Measurements from ENCODE around the gene CDON. TPM values are rescaled to one million over a fixed set of nuclear protein-coding genes. Genes with fewer than 3 reads are reported as not detected.
A peak's percentile ranks its signal among the peaks of the same experiment; 100 is the strongest.
"Not testable (repeated sequence)": the region's sequence is repeated elsewhere in the genome, so short reads cannot be mapped to it uniquely, and the experiment has no call there.

The CDON gene
- total RNA-seq, 1 donor from 2014 or later = 39.8 TPM

DNA sequence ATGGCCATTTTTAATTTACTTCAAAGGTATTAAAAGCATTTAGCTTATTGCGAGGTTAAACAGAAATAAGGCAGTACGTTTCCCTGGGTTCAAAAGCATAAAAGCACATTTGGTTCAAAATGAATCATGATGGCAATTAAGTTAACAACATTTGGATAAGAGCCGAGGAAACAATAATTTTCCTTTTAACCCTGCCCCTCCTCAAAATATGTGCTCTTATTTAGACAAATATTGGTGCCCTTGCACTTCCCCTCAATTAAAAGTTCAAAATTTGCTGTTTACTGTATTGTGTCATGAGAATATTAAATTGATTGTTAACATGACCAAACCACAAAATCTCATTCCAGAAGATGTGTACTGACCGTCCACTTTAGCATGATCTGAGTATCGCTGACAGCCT lies 68.2 kb downstream of the CDON start:
- DNase-seq = no peak

DNA sequence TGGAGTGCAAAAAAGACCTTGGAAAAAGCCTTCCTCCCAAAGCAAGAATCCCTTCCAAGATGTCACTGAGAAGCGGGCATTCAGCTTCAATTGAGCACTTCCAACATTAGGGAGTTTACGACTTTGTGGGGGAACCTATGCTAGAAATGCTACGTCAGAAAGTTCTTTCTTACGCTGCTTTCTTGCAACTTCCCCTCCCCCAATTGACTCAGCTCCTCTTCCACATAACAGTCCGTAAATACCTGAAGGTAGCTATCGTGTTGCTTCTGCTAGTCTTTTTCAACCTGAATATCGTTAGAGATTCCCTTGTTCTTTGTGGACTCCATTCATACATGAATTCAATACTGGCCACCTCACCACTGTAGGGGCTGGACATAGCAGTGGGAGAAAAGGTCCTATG lies 69.8 kb downstream of the CDON start:
- DNase-seq = no peak

DNA sequence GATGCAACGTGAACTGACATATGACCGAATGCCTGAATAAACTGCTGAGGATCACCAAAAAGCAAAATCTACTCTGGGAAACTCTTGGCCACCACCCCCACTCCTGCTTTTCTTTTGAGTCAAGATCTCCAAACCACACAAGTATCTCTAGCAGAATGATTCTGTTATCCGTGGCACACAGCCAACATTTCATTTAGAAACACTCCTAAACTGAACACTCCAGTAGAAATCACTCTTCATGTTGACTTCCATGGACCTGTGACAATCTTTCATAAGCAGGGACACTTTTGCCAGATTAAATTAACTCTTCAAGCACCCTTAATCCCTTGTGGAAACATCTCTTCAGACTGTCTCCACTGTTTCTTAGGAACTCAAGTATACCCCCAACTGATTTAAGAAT lies 72.4 kb downstream of the CDON start:
- no peak for DNase-seq

DNA sequence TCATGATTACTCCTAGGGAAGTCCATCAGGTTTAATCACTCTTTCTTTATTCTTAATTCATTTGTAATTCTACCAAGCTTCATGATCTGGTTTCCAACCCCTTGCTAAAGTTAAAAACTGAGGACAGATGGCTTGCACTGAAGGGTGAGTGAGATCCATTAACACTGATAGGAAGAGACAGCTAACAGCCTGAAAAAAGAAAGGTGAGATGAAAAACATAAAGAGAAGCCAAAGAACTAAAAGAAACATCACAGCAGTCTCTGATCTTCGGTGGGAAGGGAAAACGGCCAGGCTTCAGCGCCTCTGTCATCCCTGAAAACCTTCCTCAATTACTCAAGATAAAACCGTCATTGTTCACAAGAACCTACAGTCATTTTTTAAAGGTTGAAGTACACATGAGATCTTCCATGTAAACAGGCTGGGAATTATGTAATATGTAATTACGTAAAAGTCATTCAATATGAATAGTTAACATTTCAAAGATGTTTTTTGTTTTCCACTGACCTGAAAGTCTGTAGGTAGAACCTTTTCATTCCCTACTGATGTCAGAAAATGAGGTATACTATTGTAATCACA lies 75.5 kb downstream of the CDON start:
- no peak for DNase-seq

DNA sequence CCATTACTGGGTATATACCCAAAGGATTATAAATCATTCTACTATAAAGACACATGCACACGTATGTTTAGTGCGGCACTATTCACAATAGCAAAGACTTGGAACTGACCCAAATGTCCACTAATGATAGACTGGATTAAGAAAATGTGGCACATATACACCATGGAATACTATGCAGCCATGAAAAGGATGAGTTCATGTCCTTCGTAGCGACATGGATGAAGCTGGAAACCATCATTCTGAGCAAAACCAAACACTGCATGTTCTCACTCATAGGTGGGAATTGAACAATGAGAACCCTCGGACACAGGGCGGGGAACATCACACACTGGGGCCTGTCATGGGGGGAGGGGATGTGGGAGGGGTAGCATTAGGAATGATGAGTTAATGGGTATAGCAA lies 76.7 kb downstream of the CDON start:
- not testable (repeated sequence) for DNase-seq

DNA sequence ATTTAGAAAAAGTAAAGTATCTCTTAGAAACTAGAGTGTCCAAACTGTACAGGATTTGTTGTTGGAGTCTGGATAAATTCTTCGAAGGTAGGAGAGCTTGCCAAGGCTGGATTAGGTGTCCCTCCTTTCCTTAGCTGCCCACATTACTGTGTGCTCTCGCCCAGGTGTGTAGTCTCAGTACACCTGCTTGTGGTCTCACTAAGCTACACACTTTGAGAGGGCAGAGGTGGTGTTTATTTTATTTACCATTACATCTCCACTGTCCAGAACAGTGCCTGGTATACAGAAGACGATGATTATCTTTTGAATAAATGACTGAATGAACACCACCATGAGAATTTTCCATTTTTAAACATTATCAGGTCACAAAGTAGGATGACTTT lies 80.3 kb downstream of the CDON start:
- no peak for DNase-seq

DNA sequence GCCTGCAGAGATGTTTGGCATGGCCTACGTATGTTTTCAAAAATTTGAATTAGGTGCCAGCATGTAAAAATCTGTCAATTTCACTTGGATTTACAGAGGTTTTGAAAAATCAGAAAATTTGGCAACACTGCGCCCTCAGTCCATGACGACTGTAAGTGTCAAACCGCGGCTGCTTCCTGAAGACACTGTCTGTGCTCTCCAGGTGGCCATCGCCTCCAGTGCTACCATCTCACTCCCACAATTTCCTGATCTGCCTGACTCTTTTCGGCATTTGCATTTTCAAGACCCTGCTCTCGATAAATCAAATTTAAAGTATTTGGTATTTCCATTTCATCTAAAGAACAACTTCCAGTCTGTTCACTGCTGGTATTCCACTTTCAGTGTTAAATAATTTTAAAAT lies 82.2 kb downstream of the CDON start:
- no peak for DNase-seq

DNA sequence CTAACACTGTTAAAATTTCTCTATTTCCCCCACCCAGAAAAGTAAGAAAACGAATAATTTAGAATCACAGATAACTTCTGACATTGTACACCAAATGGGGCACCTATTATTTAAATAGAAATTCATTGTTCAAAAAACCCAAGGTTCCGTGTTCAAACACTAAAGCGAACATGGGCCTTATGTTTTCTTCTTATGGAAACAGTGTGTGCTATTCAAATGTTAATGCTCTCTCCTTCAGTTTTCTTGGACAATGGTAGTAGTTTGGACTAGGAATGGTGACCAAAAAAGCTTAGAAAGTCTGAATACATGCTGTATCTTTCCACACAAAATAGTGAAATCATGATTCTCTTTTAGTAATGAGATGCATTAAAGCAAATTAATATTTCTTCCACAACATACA lies 83.2 kb downstream of the CDON start:
- no peak for DNase-seq

DNA sequence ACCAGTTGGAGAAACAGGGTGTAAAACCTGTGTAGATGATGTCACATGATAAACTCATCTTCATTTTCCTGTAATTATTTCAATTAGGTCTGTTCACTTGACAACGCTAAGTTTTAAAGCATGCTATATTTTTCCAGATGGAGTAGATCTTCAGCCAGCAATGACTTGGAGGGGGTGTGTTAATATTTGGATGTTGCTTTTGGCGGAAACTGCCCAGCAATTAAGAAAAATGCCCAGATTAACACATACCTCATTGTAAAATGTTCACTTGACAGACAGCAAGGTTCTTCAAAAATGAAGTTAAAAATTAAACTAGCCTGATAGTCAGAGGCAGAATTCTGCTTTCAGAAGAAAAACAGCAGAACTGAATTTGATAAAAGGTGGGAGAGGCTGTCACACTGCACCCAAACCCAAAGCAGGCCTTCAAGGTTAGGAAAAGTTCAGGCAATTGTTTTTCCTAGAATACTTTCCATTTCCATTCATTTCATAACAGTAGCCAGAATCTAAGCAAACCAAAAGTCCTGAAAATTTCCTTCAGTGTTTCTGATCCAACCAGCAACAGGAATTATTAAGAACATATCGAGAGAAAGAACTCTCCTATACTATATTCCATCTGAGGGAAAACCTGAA lies 83.8 kb downstream of the CDON start:
- no peak for DNase-seq

DNA sequence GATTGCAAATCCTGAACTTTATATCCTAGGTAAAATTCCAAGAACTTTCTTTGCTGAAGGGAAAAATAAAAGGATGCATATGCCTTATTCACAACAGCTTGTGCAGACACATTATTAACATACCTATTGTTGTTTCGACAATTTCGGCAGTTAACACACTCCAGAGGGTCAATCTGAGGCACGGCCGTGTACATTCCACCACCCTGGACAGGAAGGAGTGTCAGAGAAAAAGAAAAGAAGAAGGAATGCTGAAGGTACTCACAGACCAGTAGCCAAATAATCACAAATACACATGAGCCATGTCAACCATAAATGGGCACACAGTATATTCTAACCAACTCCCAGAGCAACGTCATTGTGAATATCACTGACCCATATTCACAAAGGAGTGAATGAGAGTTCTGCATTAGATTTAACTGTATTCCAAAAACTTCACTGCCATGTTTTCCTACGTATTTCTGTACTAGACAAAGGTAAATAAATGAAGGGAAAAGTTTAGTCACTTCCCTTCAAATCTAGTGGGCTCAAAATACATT lies 84.4 kb downstream of the CDON start:
- DNase-seq = no peak

DNA sequence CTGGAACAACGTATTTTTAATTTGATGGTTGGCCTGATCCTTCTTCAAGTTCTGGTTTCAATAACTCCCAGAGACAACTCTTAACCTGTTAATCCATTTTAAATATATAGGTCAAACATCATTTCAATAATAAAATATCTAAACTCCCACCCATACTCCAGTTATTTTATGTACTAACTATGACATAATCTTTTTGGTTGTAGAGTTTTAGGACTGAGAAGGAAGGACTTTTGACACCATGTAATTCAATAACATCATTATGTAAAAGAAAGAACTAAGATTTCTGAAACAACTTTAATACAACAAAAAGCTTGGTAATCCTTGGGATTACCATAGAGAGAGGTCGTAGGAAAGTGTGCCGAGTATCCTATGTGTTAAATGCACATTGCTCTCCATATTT lies 85.3 kb downstream of the CDON start:
- DNase-seq = no peak

DNA sequence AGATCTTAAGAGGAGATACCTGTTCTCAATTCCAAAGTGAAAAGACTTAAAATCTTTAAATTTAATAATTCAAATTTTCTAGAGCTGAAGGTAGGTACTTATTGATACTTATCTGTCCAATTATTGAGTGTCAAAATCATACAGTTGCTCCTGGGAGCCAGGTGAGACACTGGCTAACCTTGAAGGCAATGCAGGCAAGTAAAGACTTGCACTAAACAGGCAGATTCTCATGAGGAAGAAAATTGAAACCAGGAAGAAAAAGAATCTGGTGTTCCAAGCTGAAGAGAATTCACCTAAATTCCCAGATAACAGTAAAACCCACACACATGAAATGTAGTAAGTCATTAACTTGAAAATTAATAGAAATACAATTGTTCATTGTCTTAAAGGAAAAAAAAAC lies 86.5 kb downstream of the CDON start:
- DNase-seq = no peak

DNA sequence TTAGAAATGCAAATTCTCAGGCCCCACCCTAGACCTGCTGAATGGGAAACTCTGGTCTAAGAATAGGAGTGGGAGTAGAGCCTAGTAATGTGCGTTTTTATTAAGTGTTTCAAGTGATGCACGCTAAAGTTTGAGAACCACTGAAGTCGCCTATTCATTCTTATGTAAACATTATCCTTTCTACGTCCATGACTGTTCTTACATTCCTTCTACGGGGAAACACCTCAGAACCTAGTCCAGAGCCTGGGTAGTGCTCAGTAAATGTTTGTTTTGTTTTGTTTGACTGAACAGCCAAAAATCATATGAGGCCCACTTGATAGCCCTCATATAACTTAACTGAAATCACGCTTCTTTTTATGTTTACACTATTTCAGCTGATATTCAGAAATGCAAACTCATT lies 87.0 kb downstream of the CDON start:
- no peak for DNase-seq

DNA sequence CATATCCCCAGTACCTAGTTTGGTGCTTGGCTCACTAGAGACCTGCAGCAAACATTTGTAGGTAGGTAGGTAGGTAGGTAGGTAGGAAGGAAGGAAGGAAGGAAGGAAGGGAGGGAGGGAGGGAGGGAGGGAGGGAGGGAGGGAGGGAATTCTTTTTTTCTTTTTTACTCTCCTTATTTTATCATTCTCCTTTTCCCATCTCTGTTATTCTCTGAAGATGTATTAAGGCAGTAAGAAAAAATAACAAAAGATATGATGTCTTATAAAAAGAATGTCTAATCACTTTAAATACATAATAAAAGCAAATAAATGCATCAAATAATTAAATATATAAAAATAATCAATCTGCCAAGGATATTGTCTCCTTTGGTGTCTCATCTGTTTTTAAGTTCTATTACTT lies 88.4 kb downstream of the CDON start:
- no peak for DNase-seq

DNA sequence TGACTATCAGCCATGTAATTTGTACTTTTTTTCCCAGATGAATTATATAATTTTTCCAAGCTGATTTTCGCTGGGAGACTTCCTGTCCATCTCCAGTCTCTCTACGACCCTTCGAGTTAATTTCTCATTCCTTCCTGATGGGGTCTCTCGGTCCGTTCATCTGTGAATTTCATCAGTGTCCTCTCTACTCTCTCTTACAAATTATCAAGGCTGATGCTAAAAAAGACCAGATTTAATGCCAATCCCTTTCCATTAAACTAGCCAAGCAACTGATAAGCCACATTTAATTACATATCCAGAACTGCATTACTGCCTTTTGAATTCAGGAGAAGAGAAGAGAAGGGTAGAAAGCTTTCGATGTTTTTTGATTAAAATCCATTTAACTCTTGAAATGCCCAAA lies 91.0 kb downstream of the CDON start:
- DNase-seq = no peak

DNA sequence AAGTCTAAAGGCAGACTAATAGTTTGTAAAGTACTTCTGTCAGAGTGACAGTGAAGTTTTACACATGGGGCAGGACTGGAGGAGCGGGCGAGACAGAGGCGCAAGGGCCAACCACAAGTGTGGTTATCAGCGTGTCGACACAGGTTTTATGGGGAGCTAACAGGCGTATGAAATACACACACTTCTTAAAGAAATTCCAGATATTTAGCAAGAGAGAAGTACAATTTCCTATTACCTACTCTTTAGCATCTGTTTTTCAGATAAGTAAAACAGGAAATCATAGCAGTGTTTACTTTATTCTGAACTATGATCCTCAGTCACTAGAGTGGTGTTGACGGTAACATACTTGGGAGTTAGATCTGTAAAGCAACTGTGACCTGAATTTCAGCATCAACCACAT lies 94.3 kb downstream of the CDON start:
- no peak for DNase-seq

DNA sequence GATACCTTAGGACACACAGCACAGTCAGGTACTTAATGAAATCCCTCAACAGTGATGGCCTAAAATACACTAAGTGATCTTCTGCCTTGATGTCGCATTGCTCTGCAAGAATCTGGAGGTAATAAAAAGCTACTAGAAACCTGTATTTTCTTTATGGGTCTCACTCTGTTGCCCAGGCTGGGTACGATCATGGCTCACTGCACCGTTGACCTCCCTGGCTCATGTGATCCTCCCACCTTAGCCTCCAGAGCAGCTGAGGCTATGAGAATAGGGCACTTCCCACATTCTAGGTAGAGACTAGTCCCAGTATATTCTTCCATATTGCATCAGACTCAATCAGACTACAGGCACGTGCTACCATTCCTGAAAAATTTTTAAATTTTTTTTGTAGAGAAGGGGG lies 95.2 kb downstream of the CDON start:
- DNase-seq = no peak

DNA sequence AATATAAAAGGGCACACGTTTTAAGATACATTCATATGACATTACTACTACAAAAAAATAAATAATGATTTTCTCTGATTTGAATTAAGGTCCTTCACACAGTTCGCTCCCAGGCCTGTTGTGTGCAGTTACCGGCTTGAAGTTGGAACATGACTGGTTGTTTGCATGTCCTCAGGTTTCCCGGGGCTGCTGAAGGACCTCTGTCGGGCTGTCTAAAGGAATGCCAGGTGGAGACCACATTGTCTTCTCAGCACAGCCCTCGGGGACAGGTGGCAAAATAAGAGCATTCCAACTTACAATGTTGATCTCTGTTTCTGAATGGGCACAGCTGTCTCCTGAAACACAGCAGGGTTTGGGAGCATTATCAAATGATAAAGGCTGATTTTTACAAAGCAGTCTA lies 101.9 kb downstream of the CDON start:
- DNase-seq = no peak

DNA sequence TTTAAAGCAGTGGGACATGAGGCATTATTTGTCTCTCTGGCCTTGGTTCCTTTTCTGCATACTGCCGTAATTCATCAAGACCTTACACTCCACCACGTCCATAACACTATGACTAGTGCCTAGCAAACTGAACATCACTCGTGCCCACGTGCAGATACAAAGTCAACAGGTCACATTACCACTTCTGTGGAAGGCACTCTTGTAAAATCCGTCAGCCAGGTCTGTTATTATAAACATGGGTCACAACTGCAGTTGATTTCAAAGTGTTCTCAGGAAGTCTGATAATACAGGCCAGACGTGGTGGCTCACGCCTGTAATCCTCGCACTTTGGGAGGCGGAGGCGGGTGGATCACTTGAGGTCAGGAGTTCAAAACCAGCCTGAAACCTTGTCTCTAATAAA lies 102.7 kb downstream of the CDON start:
- DNase-seq = no peak

DNA sequence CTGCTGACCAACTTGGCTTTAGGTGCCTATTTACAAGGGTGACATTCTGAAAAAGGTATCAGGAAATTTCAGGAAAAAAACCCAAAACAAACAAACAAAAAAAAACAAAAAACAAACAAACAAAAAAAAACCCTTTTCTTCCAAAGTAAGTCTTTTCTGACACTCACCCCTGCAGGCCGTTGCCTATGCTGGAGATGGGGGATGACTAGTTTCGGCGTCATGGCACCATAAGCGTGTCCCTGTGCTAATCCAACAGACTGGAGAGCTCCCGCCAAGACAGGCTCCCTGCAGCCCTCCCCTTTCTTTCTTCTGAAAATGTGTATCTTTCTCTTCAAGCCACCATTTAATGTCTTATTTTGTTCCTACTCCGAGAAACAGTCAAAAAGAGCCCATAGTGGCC lies 103.2 kb downstream of the CDON start:
- no peak for DNase-seq

DNA sequence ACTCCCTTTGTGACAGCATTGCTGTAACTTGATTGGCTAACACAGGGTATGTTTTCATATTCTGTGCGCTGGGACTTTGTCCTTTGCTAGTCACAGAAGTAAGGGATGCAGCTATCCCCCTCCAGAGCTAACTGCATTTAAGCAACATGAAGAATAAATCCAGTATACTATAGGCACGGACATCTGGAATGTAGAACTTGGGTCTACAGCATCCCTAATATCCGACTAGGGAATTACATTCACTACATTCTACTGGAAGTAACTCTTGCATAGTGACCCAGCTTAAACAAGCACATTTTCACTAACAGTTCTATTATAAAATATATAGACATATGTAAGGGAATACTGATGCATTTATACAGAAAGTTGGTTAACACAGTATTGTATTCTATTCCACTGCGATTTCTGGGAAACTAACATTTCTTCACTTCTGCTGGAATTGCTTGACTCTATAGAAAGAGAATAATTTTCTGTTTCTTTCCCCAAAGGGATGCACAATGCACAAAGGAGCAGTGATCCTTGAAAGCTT lies 103.7 kb downstream of the CDON start:
- DNase-seq = no peak

DNA sequence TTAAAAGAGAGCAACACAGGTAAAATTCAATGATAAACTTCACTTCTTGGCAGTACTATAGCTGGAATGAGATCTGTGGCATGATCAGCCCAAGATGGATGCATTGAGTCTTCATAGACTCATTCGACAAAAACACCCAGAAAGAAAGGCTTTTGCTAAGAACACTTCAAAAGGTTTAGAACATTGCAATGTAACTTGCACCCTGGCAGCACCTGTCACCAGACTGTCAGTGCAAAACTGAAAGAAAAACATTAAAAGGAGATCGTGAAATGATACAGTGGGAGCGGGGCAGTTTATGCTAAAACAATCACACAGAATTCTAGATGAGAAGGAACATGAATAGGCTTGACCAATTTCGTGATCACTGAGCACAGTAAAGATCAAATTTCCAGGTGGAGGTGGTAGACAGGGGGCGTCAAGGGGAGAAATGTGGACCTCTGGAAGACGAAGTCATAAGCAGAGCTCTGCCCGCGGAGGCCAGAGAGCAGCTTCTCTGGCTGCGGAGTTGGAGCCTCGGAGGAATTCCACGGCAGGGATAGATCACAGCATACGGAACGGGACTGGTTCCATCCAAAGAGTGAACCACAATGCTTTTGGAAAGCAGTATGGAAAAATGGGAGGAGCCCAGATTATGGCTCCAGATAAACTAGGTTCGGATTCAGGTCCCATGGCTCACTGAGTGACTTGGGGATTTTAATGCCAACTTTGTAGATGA lies 104.9 kb downstream of the CDON start:
- DNase-seq = no peak

DNA sequence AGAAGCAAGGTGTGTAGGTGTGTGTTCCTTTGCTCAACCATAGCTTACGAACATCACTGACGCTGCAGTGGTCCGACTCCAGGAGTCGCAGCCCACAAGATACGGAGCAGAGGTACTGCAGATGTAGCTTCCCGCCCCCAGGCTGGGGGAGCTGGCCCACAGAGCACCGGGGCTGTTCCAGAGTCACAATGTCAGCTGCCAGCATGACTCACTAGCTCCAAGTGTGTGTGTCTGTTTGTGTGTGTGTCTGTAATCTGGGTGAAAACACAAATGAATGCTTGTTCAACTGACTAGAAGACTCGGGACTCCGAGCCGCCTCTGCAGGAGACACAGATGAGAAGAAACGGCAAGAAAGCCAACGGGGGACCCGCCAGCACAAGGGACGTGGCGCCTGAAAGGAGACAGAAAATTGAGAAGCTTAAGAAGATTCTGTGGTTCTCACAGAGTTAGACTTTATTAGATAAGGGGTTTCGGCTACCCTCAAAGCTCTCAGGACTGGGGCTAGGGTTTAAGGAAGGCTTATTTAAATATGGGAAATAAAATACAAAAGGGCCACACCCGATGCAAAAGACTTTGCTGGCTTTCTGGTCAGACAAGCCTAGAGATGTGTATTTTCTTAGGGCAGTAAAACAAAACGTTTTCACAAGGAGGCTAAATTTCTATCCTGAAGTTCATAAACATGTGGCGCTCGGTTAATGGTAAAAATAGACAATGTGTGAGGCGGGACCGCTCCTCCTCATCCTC lies 106.1 kb downstream of the CDON start:
- peak; percentile 70 for DNase-seq
